Adrenal gland (tissue), 12 donors: ENCODE results near the gene DNAJB2. TPM values are rescaled to one million over a fixed set of nuclear protein-coding genes. Genes with fewer than 3 reads are reported as not detected.
A peak's percentile ranks its signal among the peaks of the same experiment; 100 is the strongest.

ENCODE experiments used
- DNase-seq, 7 donors: peaks; one replicate each; pipeline ENCODE4 v3.0.0-alpha.2; 2019 to 2020
- H3K27ac ChIP-seq, 5 donors: fragments of 200-600 bp; sonication (generic) in 4 of 5; 1 replicate in 3 of 5; 2 replicates in 2 of 5; pipeline versions ENCODE4 v1.5.1 to v1.8.0; 2016 to 2020; ENCODE audit warnings: mild to moderate bottlenecking in 1 of 5
- H3K27me3 ChIP-seq: fragments of 200-600 bp; 2 replicates; pipeline ENCODE4 v1.8.0; 2021
- H3K36me3 ChIP-seq, 2 donors: fragments of 200-600 bp; replicated peaks in 1 of 2; 1 replicate in 1 of 2; 2 replicates in 1 of 2; pipeline versions ENCODE4 v1.5.1 to v1.8.0; 2018 to 2022
- H3K4me1 ChIP-seq, 2 donors: fragments of 200-600 bp; replicated peaks in 1 of 2; 1 replicate in 1 of 2; 2 replicates in 1 of 2; pipeline versions ENCODE4 v1.5.1 to v1.8.0; 2018 to 2021
- H3K4me3 ChIP-seq, 4 donors: fragments of 200-600 bp; sonication (generic) in 3 of 4; one replicate each; pipeline ENCODE4 v1.5.1; 2016 to 2018
- H3K9me3 ChIP-seq, 3 donors: fragments of 200-600 bp; sonication (generic) in 1 of 3; replicated peaks in 1 of 3; 1 replicate in 2 of 3; 2 replicates in 1 of 3; pipeline versions ENCODE4 v1.5.1 to v1.8.0; 2016 to 2021
- CTCF ChIP-seq, 6 experiments: fragments of 450-650 bp in 4 of 6; fragments of 200-600 bp in 2 of 6; sonication (generic) in 1 of 6; IDR thresholded peaks; 1 replicate in 5 of 6; 2 replicates in 1 of 6; pipeline versions ENCODE4 v1.5.1 to v1.8.0; 2016 to 2021; ENCODE audit warnings: antibody characterized with exemption in 6 of 6, mild to moderate bottlenecking in 2 of 6, moderate library complexity in 1 of 6
- POLR2A ChIP-seq, 2 donors: fragments of 450-650 bp; IDR thresholded peaks; one replicate each; pipeline ENCODE4 v1.6.1; 2017; ENCODE audit warnings: antibody characterized with exemption in 2 of 2, mild to moderate bottlenecking in 2 of 2, moderate library complexity in 1 of 2
- WGBS, 4 donors: extraction: QIAGEN DNeasy Blood & Tissue Kit in 2 of 4; methylation state at CpG; one replicate each; pipeline versions ENCODE4 v1.1.5 to v1.1.7; 2013 to 2017; 5-methylcytosine and 5-hydroxymethylcytosine counted together
- intact Hi-C, 2 donors: fragments of 100-400 bp; cut with DNase I; formaldehyde crosslinking; loops; one replicate each; pipeline versions ENCODE4 v1.14.1 to v1.15.0; 2022 to 2023
- polyA plus RNA-seq, 3 donors: library from polyadenylated mRNA; stranded (reverse); fragments of 200-250 nt in 2 of 3; fragments of 350-450 nt in 1 of 3; fragmentation: Illumina TruSeq in 1 of 3; extraction: RNeasy Lipid Tissue Mini Kit (QIAGEN cat#74804) in 1 of 3; gene quantifications; one replicate each; pipeline ENCODE4 v1.2.3, GENCODE V29; 2013 to 2014
- total RNA-seq, 9 donors: library from RNA; depleted of rRNA in 4 of 9; stranded (reverse); fragments of >200 nt in 4 of 9; fragments of 120-200 nt in 1 of 9; fragmentation: NEBNext Ultra II Directional in 1 of 9; extraction: Animal tissue kit (Norgen Biotek cat#: 25700) in 1 of 9; gene quantifications; one replicate each; pipeline versions ENCODE4 v1.1.0 to v1.2.4, GENCODE V29; 2013 to 2023
- donor health status: healthy with polysubstance abuse.
- donor health status: Bipolar disorder and iron deficiency.
- donor health status: DM: yes; HTN: yes; CAD: no.
- donor health status: DM: no; HTN: no; CAD: no.
- donor health status: DM: no; HTN: no; CAD: no.
- donor health status: DM: yes; HTN: yes; CAD: no.

Gene DNAJB2
- total and polyA plus RNA-seq, 12 donors = 80.6 to 201 (median 137) TPM

DNA sequence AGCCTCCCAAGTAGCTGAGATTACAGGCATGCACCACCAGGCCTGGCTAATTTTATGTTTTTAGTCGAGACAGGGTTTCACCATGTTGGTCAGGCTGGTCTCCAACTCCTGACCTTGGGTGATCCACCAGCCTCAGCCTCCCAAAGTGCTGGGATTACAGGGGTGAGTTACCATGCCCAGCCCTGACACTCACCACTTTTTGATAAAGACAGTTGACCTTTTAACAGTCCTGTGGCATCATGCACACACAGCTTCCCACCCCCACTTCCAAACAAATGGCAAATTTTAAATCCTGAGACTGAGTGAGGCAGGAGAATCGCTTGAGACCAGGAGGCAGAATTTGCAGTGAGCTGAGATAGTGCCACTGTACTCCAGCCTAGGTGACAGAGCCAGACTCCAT is 6.2 kb upstream of the DNAJB2 start:
- 34 to 67% (median 42%) methylated on average over 1 to 2 of the region's 2 CpGs for WGBS, 4 donors
- H3K27me3 ChIP-seq = no peaks in the 10 kb centered on the region
- peak overlapping the region in 3 of 5 donors; percentile 74 to 90 (median 87) for H3K27ac ChIP-seq
- TF ChIP-seq CTCF (IDR thresholded peaks at IDR 0.05) (peak in 1 of 6 experiments; percentile 17), POLR2A (IDR thresholded peaks at IDR 0.05) (no peak)
- no peaks in the 10 kb centered on the region for H3K36me3 ChIP-seq
- H3K4me3 ChIP-seq = no peak overlapping the region
- intact Hi-C loops = no loop called here
- no peaks in the 10 kb centered on the region for H3K9me3 ChIP-seq
- DNase-seq = peak; percentile 59 to 87 (median 81)
- H3K4me1 ChIP-seq = peaks cover 0 to 16% of the 10 kb centered on the region in 2 donors

- no peaks in the 10 kb centered on the region for H3K9me3 ChIP-seq
- H3K4me1 ChIP-seq = peaks cover 7 to 25% of the 10 kb centered on the region in 2 donors
- no peaks in the 10 kb centered on the region for H3K27me3 ChIP-seq
- no peak overlapping the region for H3K4me3 ChIP-seq
- peak in 6 of 7 donors; percentile 29 to 66 (median 51) for DNase-seq
- TF ChIP-seq CTCF (IDR thresholded peaks at IDR 0.05) = no peak
- intact Hi-C loops = no loop called here
- peak overlapping the region in 4 of 5 donors; percentile 41 to 90 (median 80) for H3K27ac ChIP-seq
- WGBS, 4 donors = 46 to 78% (median 52%) methylated on average over 3 of the region's 3 CpGs
- no peaks in the 10 kb centered on the region for H3K36me3 ChIP-seq
These were observed 5.2 kb upstream of the DNAJB2 start for GRCh38 chr2:219273937-219274336.

DNA sequence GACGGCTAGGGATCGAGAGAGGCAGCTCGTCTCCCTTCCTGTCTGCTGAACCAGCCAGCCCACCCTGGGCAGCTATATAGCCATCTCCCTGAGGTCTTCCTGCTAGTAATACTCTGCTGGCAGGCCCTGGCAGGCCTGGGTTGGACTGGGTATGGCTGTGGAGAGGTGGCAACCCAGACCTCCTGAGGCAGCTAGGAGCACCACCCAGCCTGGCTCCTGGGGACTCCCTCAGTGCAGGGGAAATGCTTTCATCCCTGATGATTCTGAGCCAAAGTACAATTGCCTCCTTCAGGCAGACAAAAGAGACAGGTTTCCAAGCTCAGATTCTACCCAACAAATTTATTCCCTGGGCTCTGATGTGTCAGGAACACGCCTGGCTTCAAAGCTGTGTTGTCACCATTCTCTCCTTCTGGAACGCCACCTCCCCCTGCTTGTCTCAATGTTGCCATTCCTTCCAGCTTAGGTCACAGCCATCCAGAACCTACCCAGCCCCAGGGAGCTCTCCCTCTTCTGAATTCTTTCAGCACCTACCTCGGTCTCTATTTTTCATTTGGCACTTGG is 4.7 kb upstream of the DNAJB2 start:
- Histone ChIP-seq H3K9me3 (no peaks in the 10 kb centered on the region), H3K4me3 (no peak overlapping the region), H3K4me1 (peaks cover 7 to 25% of the 10 kb centered on the region in 2 donors), H3K27me3 (no peaks in the 10 kb centered on the region), H3K27ac (peak overlapping the region in 4 of 5 donors; percentile 41 to 90 (median 80)), H3K36me3 (no peaks in the 10 kb centered on the region)
- TF ChIP-seq POLR2A (IDR thresholded peaks at IDR 0.05) (peak in 1 of 2 donors; percentile 47), CTCF (IDR thresholded peaks at IDR 0.05) (no peak)
- WGBS, 4 donors = 40 to 60% (median 50%) methylated on average over 6 of the region's 6 CpGs
- intact Hi-C loops = no loop called here
- peak in 6 of 7 donors; percentile 49 to 80 (median 72) for DNase-seq

DNA sequence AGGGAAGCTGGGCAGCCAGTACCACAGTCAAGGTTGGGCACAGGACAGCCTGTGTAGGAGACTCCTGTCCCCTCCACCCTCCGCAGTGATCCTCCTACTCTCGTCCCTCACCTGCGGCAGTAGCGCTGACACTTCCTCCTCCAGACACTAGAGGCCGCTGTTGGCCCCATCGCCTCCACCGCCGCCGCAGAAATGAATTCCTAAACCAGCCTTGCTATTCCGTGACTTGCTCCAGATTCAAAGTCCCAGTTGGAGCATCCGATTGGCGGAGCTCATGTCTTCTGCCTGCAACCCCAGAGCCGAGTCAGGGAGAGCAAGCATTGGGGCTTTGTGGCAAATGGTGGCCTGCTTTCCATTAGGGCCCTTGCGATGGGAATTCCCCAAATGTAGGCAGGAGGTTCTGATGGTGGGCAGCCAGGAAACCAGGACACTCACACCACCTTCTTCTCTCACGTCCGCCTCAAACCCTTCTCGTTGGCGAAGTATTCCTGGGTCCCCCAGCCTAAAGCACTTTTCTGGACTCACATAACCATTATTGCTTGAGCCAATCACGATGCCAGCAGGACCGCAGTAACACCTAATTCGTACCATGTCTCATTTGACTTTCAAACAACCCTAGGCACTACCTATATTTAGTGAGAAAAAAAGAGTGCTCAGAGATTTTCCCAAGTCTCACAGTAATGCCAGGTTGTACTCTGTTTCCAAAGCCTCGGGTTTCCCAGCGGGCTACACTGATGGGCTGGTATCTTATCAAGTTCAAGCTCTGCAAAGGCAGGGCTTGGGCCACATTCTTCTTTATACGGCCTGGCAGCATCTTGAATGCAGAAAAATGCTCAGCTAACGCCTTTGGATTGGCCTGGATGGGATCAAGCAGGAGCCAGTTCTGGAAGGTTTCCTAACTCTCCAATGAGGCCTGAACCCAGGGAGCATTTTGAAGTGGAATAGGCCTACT is 1.2 kb upstream of the DNAJB2 start:
- no peak overlapping the region for H3K4me3 ChIP-seq
- WGBS, 4 donors = 29 to 37% (median 31%) methylated on average over 21 to 25 of the region's 25 CpGs
- peaks cover 0 to 26% of the 10 kb centered on the region in 2 donors for H3K36me3 ChIP-seq
- peak; percentile 95 to 99 (median 96) for TF ChIP-seq CTCF (IDR thresholded peaks at IDR 0.05)
- TF ChIP-seq POLR2A (IDR thresholded peaks at IDR 0.05) = peak in 1 of 2 donors; percentile 24
- H3K27ac ChIP-seq = peak overlapping the region; percentile 92 to 99 (median 95)
- DNase-seq = peak; percentile 77 to 93 (median 84)
- peaks cover 14 to 38% of the 10 kb centered on the region in 2 donors for H3K4me1 ChIP-seq
- no peaks in the 10 kb centered on the region for H3K27me3 ChIP-seq
- intact Hi-C loops = no loop called here
- no peaks in the 10 kb centered on the region for H3K9me3 ChIP-seq
